HG02970 (cell line): ENCODE data around the gene TSPEAR.

Source experiments
- ATAC-seq: cut with Tn5 transposase; IDR thresholded peaks from one replicate; pipeline ENCODE4 v1.9.1; 2021; ENCODE audit warnings: mild to moderate bottlenecking, moderate library complexity, moderate number of reproducible peaks; ENCODE audit not compliant: unreplicated experiment, low FRiP score

TSPEAR gene

DNA sequence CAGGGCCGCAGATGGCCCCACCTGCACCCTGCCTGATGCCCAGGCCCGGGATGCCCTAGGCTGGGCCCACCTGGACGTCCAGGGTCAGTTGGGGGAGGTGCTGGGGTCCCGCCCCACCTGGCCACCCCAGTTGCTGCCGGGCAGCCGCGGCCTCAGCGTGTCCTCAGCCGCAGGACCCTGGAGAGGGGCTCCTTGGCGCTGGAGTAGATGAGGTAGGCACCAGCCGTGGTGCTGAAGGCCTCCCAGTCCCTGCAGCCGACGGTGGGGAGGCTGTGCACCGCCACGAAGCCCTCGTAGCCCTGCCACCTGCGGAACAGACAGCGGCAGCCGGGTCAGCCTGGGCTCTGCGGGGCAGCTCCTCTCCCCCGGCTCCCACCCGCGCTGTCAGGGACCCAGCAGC is 211.7 kb downstream of the TSPEAR start:
- ATAC-seq = no peak

DNA sequence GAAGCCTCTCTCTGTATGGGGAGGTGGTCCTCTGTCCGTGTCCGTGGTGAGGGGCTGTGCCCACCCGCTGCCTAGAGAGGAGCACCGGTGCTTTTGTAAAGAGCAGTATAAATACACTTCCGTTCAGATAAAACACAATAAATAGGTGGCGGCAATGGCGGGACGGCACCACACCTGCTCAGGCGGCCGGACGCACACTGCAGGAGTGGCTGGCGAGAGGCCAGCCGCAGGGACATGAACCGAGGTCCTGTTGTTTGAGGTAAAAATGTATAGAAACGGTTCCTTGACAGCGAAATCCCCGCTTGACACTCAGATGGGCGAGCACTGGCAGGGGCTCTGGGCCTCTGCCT is 212.2 kb downstream of the TSPEAR start:
- no peak for ATAC-seq

DNA sequence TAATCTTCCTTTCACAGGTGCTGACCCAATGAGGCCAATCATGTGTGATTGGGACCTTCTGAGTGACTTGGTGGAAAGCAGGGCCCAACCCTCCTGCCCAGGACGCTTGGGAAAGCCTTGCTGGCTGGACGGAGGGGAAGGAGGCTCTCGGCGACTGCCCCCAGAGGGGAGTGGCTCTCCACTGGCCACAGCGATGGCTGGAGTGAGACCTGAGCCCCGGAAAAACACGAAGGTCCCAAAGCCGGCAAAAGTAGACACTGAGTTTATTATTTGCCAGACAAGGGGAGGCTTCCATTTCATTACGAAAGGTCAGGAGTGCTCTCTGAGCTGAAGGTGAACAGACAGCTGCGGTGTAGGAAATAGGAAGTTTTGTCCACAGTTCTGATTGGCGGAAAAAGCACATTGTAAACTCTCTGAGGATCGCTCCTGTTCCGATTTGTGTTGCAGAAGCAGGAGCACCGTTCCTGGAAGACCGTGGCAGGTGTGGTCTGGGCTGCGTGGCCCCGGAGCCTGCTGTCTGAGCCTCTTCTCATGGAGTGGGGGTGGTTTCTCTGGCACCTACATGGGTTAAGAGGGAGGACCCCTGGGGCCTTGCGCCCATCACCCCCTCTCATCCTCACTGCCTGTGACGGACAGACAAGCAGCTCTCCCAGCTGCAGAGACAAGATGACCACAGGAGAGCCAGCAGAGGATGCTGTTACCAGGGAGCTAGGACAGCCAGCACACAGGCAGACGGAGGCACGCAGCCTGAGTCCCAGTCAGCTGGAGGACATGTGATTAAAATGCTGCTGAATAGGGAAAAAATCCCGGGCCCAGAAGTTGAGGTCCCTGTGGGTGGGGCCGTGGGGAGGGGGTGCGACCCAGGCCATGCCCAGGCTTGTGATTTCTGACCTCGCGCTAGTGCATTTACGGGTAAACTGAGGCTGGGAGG is 212.8 kb downstream of the TSPEAR start:
- no peak for ATAC-seq

DNA sequence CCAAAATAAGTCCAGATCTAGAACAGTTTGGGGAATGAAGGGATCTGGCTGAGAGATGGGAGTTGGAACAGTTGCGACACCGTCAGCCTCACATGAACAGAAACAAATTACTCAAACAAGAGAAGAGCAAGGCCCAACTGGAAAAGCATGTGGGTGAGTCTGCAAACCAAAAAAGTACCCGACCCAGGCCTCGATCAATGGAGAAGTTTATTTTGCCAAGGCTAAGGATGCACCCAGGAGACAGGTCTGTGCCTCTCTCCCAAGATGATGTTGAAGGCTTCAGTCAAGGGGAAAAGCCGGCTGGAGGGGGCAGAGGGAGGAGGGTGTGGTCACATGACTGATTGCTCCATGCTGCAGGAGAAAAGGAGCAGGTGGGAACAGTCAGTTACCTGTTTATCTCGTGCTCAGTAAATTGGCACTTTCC is 213.7 kb downstream of the TSPEAR start:
- no peak for ATAC-seq

DNA sequence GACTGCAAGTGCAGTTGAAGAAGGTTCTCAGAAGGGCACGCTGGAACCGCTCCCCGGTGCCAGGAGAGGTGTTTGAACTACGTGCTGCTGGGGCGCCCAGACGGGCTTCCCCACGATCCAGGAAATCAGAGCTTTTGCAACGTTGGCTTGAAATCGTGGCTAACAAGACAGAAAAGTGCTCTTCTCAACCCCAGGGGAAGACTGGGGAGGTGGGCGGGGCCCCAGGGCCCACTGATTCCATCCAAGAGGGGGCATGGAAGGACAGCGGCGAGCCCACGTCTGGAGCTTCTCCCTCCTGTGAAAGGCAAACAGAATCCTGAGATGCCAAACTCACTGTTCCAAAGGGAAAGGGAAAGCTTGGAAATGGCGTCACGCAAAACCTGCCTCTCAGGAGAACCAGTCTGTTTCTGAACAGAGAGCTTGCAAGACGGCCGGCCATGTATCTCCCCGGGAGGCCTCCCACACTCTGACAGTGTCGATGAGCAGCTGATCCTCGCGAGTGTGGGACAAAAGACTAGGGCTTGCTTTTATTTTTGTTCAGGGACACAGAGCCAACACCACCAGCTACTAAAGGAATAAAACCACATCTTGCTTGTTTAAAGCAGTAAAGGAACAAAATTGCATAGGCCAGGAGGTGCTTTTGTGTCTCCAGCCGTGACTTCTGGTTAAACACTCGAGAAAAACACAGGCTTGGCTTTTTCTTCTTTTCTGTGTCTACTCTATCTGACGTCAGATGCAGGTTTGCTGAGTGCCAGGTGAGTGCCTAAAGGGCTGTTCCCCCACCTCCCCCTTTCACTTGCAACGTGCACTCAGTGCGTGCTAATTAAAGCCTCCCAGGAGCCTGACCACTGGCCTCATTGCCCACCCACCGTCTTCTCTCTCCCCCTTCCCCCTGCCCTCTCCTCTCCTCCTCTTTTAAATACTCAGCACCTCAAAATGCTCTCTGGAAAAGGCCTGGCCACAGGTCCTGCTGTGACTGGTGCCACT is 214.5 kb downstream of the TSPEAR start:
- ATAC-seq = no peak

DNA sequence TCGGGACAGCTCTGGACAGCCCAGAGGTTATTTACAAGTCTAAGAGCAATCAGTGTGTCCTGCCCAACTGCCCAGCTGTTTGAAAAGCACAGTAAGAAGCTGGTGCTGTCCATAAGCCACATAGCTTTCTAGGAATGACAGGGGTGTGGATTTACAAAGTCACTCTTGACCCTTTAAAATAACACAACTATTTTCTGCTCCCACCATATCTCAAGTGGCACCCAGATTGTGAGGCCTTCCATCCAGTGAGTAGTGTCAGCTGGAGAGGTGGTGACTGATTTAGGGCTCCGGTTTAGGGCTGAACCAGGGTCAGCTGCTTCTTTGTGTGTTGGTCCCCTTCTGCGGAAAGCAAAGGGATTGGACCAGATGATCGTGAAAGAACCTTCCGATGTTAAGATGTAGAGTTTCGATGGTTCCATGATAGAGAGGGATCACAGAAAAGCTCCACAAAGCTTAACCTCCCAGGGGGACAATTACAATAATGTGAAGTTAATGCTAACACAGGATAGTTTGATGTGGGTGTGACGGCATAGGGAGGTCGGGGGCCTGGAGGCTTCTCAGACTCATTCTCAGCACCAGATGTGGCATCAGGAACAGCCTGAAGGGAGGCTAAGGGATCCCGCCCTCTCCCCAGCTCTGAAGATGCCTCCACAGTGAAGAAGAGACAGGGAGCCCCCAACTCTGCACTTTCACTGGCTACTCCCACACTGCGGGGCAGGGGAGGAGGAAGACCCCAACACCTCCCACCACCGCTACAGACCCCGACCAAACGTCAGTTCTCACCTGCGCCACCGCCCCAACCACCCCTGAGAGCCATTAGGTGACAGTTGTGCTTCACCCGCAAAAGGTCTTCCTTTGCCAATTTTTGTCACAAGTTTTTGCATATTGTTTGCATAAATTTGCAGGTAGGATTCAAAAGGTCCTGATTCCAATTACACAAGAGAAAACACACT is 215.5 kb downstream of the TSPEAR start:
- no peak for ATAC-seq

DNA sequence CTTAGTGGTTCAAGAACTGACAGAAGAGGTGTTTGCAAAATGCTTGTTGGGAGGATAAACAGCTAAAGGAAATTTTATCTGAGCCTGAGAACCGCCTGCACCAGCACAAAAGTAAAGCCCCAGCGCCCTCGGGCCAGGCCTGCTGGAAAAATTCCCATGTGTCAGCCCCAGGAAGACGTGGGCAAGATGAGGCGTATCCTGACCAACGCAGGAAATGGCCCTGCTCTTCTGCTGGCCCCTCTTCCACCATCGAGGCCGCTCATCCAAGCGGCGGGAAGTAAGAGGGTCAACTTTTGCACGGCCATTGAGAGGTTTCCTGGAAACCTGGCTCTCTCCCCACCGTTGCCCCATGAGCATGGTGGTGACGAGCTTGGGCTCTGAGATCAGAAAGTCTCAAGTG is 216.4 kb downstream of the TSPEAR start:
- ATAC-seq = no peak

DNA sequence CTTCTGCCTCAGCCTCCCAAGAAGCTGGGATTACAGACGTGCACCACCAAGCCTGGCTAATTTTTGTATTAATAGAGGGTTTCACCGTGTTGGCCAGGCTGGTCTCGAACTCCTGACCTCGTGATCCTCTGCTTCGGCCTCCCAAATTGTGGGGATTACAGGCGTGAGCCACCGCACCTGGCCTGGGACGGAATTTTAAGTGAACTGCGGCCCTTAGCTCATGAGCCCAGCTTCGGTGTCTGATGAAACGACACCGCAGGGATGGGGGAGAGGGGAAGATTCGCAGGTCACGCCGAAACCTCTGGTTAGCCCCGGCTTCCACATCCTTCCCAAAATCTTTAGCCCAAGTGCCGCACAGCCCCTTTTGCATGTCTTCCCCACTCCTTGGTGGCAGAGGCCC is 217.0 kb downstream of the TSPEAR start:
- ATAC-seq = no peak

DNA sequence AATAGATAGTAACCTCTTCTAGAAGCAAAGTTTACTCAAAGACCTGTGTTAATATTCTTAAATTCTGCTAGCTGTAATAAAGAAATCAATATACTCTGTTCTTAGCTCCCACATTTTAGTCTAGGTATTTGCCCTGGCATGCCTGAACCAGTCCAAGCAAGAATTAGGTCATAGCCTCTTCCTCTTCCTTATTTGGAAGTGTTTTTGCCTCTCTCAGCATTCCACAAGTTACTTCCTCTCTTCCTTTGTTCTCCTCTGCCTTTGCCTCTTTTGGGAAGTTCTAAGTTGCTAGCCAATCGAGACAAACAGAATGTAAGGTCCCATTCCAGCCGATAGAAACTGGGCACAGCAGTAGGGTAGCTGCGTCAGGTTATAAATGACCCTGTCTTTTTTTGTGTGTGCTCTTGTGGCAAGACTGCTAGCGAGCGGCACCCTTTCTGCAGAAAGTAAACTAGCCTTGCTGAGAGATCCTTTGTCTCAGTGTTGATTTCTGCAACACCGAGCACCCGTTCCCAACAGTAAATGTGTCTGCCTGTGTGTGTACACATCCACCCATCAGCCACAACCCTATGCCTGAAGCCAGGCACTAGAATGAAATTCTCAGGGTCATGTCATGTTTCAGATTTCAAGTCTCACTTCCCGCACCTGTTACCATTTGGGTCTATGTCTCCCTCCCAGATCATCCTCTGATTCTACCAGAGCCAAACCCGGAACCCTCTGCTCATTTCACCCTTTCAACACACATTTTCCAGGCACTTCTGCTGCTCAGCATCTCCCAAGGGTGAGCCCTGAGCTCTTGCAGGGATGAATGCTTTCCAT is 218.6 kb downstream of the TSPEAR start:
- ATAC-seq = no peak

DNA sequence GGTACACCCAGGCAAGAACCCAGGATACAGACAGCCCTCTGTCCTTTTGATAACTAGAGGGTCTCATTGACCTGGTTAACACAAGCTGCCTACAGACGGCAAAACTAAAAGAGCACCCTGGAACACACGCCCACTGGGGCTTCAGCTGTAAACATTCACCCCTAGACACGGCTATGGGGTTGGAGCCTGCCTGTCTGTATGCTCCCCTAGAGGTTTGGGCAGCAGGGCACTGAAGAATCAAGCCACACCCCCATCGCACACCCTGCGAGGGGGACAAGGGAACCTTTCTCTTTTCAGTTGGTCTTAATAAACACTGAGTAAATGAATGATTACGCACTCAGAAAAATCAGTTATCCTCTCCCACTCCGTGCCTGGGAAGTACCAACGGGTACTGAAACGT is 220.6 kb downstream of the TSPEAR start:
- ATAC-seq = no peak

DNA sequence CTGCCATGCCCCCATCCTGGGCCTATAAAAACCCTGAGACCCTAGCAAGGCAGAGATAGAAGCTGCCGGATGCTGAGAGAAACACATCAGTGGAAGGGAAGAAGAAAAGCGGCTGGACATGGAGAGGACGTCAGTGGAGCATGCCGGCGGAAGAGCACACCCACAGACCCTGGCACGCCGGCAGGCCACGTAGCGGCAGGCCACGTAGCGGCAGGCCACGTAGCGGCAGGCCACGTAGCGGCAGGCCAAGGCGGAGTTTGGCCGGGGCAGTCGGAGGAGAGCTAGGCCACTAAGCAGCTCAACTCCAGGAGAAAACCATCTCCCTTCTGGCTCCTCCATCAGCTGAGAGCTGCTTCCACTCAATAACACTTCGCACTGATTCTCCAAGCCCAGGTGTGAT is 221.0 kb downstream of the TSPEAR start:
- no peak for ATAC-seq

DNA sequence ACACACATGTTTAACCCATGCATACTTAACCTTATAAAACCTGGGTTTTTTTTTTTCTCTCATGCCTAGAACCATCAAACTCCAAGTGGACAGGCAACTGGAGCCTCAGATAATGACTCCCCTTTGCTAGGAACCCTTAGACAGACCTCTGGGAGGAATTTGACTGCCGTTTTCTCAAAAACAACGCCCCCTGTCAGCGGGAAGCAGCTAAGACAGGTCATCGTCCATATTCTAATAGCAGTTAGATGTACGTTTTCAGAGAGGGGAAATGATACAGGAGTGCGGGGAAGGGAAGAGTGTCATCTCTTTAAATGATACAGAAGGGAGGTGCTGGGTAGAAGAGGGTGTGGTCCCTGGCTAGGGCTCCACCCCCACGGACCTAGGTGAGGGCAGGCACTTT is 221.4 kb downstream of the TSPEAR start:
- ATAC-seq = no peak

DNA sequence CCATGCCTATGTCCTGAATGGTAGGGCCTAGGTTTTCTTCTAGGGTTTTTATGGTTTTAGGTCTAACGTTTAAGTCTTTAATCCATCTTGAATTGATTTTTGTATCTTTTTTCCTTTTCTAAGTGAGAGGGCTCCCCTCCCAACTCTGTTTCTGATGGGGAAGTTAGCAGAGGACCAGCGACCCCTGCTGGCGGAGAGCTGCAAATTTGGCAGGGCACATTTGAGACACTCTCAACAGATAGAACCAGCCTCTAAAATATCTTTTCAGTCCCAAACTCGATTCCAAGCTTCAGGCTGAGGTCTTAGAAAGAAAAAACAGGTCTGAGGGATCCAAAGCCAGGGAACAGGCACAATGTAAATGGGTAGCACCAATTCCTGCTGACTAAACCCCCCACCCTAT is 223.5 kb downstream of the TSPEAR start:
- ATAC-seq = no peak

DNA sequence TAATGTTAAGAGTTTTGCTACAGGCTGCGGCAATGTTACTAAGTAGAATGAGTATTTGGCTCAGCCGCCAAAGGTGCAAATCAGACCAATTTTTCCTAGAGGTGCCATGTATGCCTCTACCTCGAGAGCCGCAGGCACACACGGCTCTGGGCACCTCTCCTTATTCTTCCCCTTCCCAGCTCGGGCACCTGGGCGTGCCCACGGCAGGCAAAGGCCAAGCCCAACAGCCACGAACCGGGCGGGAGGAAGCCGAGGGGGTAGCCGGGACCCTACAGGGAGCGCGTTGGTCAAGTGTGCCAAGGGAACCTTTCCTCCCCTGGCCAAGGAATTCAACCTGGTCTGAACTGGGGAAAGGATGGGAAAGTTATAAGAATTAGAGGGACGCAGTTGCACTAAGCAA is 225.1 kb downstream of the TSPEAR start:
- ATAC-seq = no peak

DNA sequence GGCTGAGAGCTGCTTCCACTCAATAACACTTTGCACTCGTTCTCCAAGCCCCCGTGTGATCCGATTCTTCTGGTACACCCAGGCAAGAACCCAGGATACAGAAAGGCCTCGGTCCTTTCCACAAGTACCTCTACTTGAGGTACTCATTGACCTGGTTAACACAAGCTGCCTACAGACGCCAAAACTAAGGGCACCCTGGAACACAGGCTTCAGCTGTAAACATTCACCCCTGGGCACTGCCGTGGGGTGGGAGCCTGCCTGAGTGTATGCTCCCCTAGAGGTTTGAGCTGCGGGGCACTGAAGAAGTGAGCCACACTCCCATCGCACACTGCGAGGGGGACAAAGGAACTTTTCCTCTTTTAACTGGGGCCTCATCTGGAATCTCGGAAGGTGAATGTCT is 225.6 kb downstream of the TSPEAR start:
- no peak for ATAC-seq

DNA sequence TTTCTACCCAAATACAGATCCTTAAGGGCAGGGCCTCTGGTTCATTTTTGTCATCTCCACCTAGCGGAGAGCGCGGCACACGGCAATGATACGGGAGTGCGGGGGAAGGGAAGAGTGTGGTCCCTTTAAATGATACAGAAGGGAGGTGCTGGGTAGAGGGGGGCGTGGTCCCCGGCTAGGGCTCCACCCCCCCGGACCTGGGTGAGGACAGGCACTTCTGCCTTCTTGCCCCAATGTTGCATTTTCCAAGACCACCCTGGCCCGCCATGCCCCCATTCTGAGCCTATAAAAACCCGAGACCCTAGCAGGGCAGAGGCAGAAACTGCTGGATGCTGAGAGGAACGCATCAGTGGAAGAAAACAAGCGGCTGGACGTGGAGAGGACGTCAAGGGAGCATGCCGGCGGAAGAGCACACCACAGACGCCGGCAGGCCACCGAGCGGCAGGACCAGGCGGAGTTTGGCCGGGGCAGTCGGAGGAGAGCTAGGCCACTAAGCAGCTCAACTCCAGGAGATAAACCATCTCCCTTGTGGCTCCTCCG is 226.0 kb downstream of the TSPEAR start:
- ATAC-seq = peak; percentile 58

DNA sequence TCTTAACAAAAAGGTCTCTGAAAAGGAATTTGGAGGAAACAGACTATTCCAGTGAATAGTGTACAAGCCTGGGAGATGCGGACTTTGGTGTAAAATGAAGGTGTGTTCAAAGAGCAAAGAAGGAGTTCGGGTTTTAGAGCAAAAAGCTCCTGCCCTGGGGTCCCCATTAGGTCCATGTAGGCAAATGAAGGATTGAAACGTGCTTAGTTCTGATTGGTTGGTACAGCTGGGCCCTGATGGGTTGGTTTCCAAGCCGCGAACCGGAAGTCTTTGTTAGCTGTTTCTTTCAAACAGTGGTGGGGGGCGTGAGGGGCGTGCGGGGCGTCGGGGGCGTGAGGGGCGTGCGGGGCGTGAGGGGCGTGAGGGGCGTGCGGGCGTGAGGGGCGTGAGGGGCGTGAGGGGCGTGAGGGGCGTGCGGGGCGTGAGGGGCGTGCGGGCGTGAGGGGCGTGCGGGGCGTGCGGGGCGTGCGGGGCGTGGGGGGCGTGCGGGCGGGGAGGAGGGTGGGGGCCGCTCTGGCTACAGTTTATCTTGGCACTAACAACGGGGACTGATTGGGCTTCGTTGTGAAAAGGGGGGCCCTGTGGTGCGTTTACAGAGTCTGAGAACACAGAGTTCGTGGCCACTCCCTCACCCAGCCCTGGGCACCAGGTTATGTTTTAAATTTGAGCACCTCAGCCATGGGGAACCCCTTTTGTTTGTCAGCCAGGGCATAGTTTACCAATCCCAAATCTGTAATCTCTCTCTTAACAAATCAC is 226.7 kb downstream of the TSPEAR start:
- ATAC-seq = no peak
